ENCODE results near the gene BCL6.

DNA sequence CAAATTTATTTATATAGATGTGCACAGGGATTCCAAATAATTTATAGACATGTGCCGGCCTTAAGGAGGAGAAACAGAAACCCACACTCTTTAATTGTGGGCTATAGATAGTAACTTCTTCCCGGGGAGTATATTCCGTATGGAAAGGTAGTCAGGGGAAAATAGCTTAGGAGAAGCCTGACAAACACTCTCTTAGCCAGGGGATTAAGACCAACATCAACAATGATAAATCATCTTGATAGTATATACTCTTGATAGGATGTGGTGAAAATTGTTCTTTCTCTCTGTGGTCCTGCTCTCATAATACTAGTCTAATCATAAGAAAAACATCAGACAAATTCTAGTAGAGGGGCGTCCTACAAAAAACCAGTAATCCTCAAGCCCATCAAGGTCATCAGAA is 8.2 kb upstream of the BCL6 start:
- TF ChIP-seq, protein P1, sequence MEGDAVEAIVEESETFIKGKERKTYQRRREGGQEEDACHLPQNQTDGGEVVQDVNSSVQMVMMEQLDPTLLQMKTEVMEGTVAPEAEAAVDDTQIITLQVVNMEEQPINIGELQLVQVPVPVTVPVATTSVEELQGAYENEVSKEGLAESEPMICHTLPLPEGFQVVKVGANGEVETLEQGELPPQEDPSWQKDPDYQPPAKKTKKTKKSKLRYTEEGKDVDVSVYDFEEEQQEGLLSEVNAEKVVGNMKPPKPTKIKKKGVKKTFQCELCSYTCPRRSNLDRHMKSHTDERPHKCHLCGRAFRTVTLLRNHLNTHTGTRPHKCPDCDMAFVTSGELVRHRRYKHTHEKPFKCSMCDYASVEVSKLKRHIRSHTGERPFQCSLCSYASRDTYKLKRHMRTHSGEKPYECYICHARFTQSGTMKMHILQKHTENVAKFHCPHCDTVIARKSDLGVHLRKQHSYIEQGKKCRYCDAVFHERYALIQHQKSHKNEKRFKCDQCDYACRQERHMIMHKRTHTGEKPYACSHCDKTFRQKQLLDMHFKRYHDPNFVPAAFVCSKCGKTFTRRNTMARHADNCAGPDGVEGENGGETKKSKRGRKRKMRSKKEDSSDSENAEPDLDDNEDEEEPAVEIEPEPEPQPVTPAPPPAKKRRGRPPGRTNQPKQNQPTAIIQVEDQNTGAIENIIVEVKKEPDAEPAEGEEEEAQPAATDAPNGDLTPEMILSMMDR (IDR thresholded peaks at IDR 0.05; ENCODE audit: low read length) = no peak
- no peak for TF ChIP-seq EZH2 (IDR thresholded peaks at IDR 0.05; ENCODE audit: borderline replicate concordance, low read length)
